HepG2 (cell line): Measurements from ENCODE around the gene AXIN1. TPM values are rescaled to one million over a fixed set of nuclear protein-coding genes. Genes with fewer than 3 reads are reported as not detected.
A peak's percentile ranks its signal among the peaks of the same experiment; 100 is the strongest.

ENCODE experiments used
- AHR ChIP-seq: IDR thresholded peaks from 2 replicates; pipeline ENCODE4 v1.6.1; 2018; ENCODE audit warnings: missing genetic modification reagents, missing compliant biosample characterization
- KDM6A ChIP-seq: IDR thresholded peaks from 2 replicates; pipeline ENCODE4 v1.6.1; 2016; ENCODE audit warnings: low read depth
- NFIB ChIP-seq: sonication (generic); formaldehyde crosslinking; IDR thresholded peaks from 2 replicates; pipeline ENCODE4 v1.9.0; 2021; ENCODE audit warnings: missing genetic modification reagents, mild to moderate bottlenecking, borderline replicate concordance
- SIX1 ChIP-seq: sonication (generic); formaldehyde crosslinking; IDR thresholded peaks from 2 replicates; pipeline ENCODE4 v1.4.0; 2020; ENCODE audit warnings: missing genetic modification reagents, borderline replicate concordance
- SMC3 ChIP-seq: IDR thresholded peaks from 2 replicates; pipeline ENCODE4 v1.6.1; 2011; ENCODE audit warnings: low read length, improper control_type of control experiment
- SOX5 ChIP-seq: IDR thresholded peaks from 2 replicates; pipeline ENCODE4 v1.6.1; 2016; ENCODE audit warnings: borderline replicate concordance
- TP53 ChIP-seq: sonication (generic); formaldehyde crosslinking; conservative IDR thresholded peaks from 2 replicates; pipeline ENCODE4 v1.4.0; 2020; ENCODE audit warnings: missing genetic modification reagents
- TRAFD1 ChIP-seq: sonication (generic); formaldehyde crosslinking; IDR thresholded peaks from 2 replicates; pipeline ENCODE4 v1.5.1; 2020; ENCODE audit warnings: missing genetic modification reagents, mild to moderate bottlenecking, borderline replicate concordance
- ZNF407 ChIP-seq: sonication (generic); formaldehyde crosslinking; IDR thresholded peaks from one replicate; pipeline ENCODE4 v1.5.1; 2020; ENCODE audit warnings: mild to moderate bottlenecking, missing genetic modification reagents; ENCODE audit errors: not compliant biosample characterization
- ZSCAN12 ChIP-seq: sonication (generic); formaldehyde crosslinking; IDR thresholded peaks from 2 replicates; pipeline ENCODE4 v1.9.0; 2021; ENCODE audit warnings: mild to moderate bottlenecking, missing genetic modification reagents
- ZSCAN21 ChIP-seq: sonication (generic); formaldehyde crosslinking; IDR thresholded peaks from 2 replicates; pipeline ENCODE4 v1.8.0; 2022; ENCODE audit warnings: mild to moderate bottlenecking, missing genetic modification reagents, moderate library complexity, borderline replicate concordance
- ZSCAN25 ChIP-seq: sonication (generic); formaldehyde crosslinking; IDR thresholded peaks from 2 replicates; pipeline ENCODE4 v1.8.0; 2022; ENCODE audit warnings: mild to moderate bottlenecking, missing genetic modification reagents
- polyA plus RNA-seq, 8 experiments: library from polyadenylated mRNA; depleted of rRNA in 3 of 8; stranded (reverse) in 7 of 8; unstranded in 1 of 8; fragments of >200 nt; fragmentation: Illumina TruSeq in 4 of 8; extraction: Trizol in 4 of 8; gene quantifications; 2 replicates each; pipeline versions ENCODE4 v1.2.1 to v1.2.3, GENCODE V29; 2011 to 2016; ENCODE audit warnings: low read depth in 4 of 8, missing spikeins in 1 of 8, mixed read lengths in 1 of 8; ENCODE audit not compliant: insufficient read depth in 1 of 8
- total RNA-seq, 5 experiments: library from RNA; depleted of rRNA; stranded (reverse); fragments of >200 nt; fragmentation: Illumina TruSeq; extraction: Trizol; gene quantifications; 2 replicates each; pipeline ENCODE4 v1.2.3, GENCODE V29; 2016; ENCODE audit warnings: low read depth in 1 of 5
- TF ChIP-seq, protein P1 (sequence below): sonication (generic); formaldehyde crosslinking; IDR thresholded peaks from 2 replicates; pipeline ENCODE4 v1.5.1; 2020; ENCODE audit warnings: mild to moderate bottlenecking, missing genetic modification reagents
- TF ChIP-seq, protein P2 (sequence below): sonication (generic); formaldehyde crosslinking; IDR thresholded peaks from 2 replicates; pipeline ENCODE4 v1.5.0; 2020; ENCODE audit warnings: missing genetic modification reagents

Gene AXIN1
- total and polyA plus RNA-seq, 2 of the 13 experiments (the other 11 are each of a cell fraction or from before 2014, with no cell fraction given) = 24.0 to 26.0 TPM

DNA sequence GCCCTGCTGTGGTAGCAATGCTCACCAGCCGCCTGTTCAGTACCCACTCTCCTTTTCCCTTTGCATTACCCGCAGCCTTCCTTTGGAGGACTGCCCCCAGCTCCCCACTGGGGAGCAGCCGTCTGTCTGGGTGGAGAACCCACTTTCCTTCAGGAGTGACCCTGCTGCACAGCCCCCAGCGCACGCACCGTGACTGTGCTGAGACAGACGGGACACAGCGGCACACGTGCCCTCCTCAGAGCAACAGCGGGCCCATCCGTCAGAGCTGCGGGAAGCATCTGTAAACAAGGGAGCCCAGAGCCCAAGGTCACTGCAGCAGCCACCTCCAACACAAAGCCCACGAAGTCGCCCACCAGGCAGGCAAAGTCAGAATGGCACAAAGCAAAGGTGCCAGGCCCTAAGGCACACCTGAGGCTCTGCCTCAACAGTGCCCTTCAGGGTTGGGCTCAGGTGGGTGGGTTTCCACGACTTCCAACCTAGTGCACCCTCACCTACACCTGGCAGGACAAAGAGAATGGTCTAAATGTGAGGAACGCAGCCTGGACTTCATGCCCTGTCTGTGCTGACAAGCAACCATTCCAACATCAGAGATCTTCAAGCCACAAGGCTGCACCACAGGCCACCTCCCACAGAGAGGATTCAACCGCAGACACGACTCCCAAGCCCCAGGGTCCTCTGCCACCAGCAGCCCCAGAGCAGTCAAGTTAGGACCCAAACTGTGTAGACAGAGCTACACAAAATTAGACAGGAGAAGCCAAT, 9.9 kb downstream of the AXIN1 start (continued):
- TF ChIP-seq NFIB = no peak
- TF ChIP-seq SOX5 (CRISPR knock-in tag) = peak; percentile 82
- no peak for TF ChIP-seq SIX1 (CRISPR knock-in tag)
- TF ChIP-seq, protein P1, sequence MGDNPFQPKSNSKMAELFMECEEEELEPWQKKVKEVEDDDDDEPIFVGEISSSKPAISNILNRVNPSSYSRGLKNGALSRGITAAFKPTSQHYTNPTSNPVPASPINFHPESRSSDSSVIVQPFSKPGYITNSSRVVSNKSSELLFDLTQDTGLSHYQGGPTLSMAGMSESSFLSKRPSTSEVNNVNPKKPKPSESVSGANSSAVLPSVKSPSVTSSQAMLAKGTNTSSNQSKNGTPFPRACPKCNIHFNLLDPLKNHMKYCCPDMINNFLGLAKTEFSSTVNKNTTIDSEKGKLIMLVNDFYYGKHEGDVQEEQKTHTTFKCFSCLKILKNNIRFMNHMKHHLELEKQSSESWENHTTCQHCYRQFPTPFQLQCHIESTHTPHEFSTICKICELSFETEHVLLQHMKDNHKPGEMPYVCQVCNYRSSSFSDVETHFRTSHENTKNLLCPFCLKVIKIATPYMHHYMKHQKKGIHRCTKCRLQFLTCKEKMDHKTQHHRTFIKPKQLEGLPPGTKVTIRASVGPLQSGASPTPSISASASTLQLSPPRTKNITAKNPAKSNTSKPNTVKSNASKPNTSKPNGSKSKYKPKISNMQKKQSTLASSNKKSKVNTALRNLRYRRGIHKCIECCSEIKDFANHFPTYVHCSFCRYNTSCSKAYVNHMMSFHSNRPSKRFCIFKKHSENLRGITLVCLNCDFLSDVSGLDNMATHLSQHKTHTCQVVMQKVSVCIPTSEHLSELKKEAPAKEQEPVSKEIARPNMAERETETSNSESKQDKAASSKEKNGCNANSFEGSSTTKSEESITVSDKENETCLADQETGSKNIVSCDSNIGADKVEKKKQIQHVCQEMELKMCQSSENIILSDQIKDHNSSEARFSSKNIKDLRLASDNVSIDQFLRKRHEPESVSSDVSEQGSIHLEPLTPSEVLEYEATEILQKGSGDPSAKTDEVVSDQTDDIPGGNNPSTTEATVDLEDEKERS = peak; percentile 71; the same call in 1 of the 2 replicates
- TF ChIP-seq, protein P2, sequence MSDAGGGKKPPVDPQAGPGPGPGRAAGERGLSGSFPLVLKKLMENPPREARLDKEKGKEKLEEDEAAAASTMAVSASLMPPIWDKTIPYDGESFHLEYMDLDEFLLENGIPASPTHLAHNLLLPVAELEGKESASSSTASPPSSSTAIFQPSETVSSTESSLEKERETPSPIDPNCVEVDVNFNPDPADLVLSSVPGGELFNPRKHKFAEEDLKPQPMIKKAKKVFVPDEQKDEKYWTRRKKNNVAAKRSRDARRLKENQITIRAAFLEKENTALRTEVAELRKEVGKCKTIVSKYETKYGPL (CRISPR knock-in tag) = no peak
- no peak for TF ChIP-seq ZSCAN12 (CRISPR knock-in tag)
- peak; percentile 40; the same call in 1 of the 2 replicates for TF ChIP-seq ZSCAN21 (CRISPR knock-in tag)
- TF ChIP-seq TRAFD1 = no peak
- TF ChIP-seq ZNF407 (CRISPR knock-in tag) = no peak
- no peak; the same call in 1 of the 2 replicates for TF ChIP-seq TP53 (CRISPR knock-in tag)
- TF ChIP-seq KDM6A = no peak
- TF ChIP-seq ZSCAN25 (CRISPR knock-in tag) = no peak; the same call in 1 of the 2 replicates
- TF ChIP-seq AHR (CRISPR knock-in tag) = no peak
- no peak; the same call in 1 of the 2 replicates for TF ChIP-seq SMC3
